Measurements from ENCODE around the gene RFTN1.

The RFTN1 gene

GRCh38 chr3:16470590-16470989, 42.9 kb downstream of the RFTN1 start:
- no peaks in the 10 kb centered on the region for H3K36me3 ChIP-seq (replicated peaks in 1 of 2; ENCODE audit: control insufficient read depth in 2 of 2, insufficient read depth in 2 of 2, low read length in 2 of 2)
- WGBS, 2 donors (ENCODE audit: extremely low coverage in 2 of 2, insufficient read length in 2 of 2, insufficient replicate concordance in 1 of 2) = no CpG with 5 or more reads among the region's 1 CpG
- no peak overlapping the region for H3K27ac ChIP-seq (replicated peaks; ENCODE audit: low read length)

DNA sequence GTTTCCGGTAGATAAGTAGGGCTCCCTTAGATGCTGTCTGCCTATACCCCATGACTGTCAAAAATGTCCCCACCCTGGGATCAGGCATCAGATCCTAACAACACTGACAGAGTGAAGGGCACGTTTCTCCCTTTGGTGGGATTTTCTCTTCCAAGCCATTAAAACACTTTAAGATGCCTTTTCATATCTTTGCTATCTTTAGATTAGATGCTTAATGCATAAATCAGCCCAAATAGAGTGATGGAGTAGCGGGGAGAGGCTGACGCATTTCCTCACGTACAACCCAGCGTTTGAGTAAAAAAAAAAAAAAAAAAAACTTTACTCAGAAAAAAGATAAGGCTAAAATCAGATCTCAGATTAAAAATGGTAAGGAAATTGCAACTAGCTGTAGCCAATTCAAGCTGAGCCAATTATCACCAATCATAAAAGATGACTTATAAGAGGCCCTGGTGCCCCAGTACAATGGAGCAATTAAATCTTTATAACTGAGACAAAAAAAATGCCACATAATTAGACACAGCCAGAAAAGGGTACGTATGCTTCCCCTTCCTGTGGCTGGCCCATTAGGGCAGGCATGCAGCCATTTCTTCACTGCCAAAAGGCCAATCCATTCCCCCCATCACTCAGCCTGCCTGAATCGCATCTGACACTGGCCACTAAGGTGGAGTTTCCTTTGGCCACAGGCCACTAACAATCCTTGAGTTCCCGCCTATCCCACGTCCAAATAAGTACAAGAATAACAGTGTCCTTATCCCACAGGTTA, 45.0 kb downstream of the RFTN1 start:
- H3K27me3 ChIP-seq (ENCODE audit: control insufficient read depth in 3 of 3, insufficient read depth in 3 of 3, low read depth in 1 of 3, low read length in 3 of 3) = no peaks in the 10 kb centered on the region
- H2BK12ac ChIP-seq (ENCODE audit: low read length) = no peak overlapping the region
- no peak overlapping the region for H3K27ac ChIP-seq (replicated peaks; ENCODE audit: low read length)
- H3K4me2 ChIP-seq (ENCODE audit: insufficient read depth, low read length, poor library complexity, severe bottlenecking) = no peak overlapping the region
- H3K4ac ChIP-seq (ENCODE audit: low read length) = no peak overlapping the region
- H2BK5ac ChIP-seq (ENCODE audit: low read length) = no peak overlapping the region
- H3K36me3 ChIP-seq (replicated peaks in 1 of 2; ENCODE audit: control insufficient read depth in 2 of 2, insufficient read depth in 2 of 2, low read length in 2 of 2) = no peaks in the 10 kb centered on the region
- no peak overlapping the region for H3K4me3 ChIP-seq (ENCODE audit: low read length in 2 of 2)
- H2AFZ ChIP-seq (ENCODE audit: low read length) = no peak overlapping the region
- H3K4me1 ChIP-seq (ENCODE audit: control insufficient read depth in 2 of 2, insufficient read depth in 1 of 2, low read depth in 1 of 2, low read length in 2 of 2) = peaks cover 0 to 2% of the 10 kb centered on the region in 2 donors
- H4K8ac ChIP-seq (ENCODE audit: low read depth, low read length) = no peak overlapping the region
- H3K79me1 ChIP-seq (ENCODE audit: low read depth, low read length) = no peaks in the 10 kb centered on the region
- no peak overlapping the region for H2BK15ac ChIP-seq (ENCODE audit: low read length)
- no CpG with 5 or more reads among the region's 10 CpGs for WGBS, 2 donors (ENCODE audit: extremely low coverage in 2 of 2, insufficient read length in 2 of 2, insufficient replicate concordance in 1 of 2)
- H3K9me3 ChIP-seq (replicated peaks in 1 of 2; ENCODE audit: control insufficient read depth in 2 of 2, insufficient read depth in 1 of 2, low read depth in 1 of 2, low read length in 2 of 2) = no peaks in the 10 kb centered on the region
- H3K14ac ChIP-seq (ENCODE audit: low read length) = no peak overlapping the region
- no peak overlapping the region for H2AK5ac ChIP-seq (ENCODE audit: low read depth, low read length)
- no peak overlapping the region for H2BK120ac ChIP-seq (ENCODE audit: low read depth, low read length)
- no peak overlapping the region for H4K91ac ChIP-seq (ENCODE audit: low read depth, low read length, poor library complexity)
- no peak overlapping the region for H3K18ac ChIP-seq (ENCODE audit: low read length)
- DNase-seq (ENCODE audit: low spot score) = no peak
- H3K23ac ChIP-seq (ENCODE audit: low read depth, low read length, poor library complexity) = no peak overlapping the region
- no peak overlapping the region for H3K9ac ChIP-seq (ENCODE audit: low read depth, low read length, poor library complexity)

More at GRCh38 chr3:16470590-16470989, 42.9 kb downstream of the RFTN1 start:
- Histone ChIP-seq H3K79me1 (ENCODE audit: low read depth, low read length) (no peaks in the 10 kb centered on the region), H3K14ac (ENCODE audit: low read length) (no peak overlapping the region), H2BK5ac (ENCODE audit: low read length) (no peak overlapping the region), H3K27me3 (ENCODE audit: control insufficient read depth in 3 of 3, insufficient read depth in 3 of 3, low read depth in 1 of 3, low read length in 3 of 3) (no peaks in the 10 kb centered on the region), H3K4me1 (ENCODE audit: control insufficient read depth in 2 of 2, insufficient read depth in 1 of 2, low read depth in 1 of 2, low read length in 2 of 2) (peaks cover 2 to 4% of the 10 kb centered on the region in 2 donors), H3K9ac (ENCODE audit: low read depth, low read length, poor library complexity) (no peak overlapping the region), H2BK12ac (ENCODE audit: low read length) (no peak overlapping the region), H3K9me3 (replicated peaks in 1 of 2; ENCODE audit: control insufficient read depth in 2 of 2, insufficient read depth in 1 of 2, low read depth in 1 of 2, low read length in 2 of 2) (no peaks in the 10 kb centered on the region), H2AFZ (ENCODE audit: low read length) (no peak overlapping the region), H2AK5ac (ENCODE audit: low read depth, low read length) (no peak overlapping the region), H3K4me3 (ENCODE audit: low read length in 2 of 2) (no peak overlapping the region), H3K23ac (ENCODE audit: low read depth, low read length, poor library complexity) (no peak overlapping the region), H3K18ac (ENCODE audit: low read length) (no peak overlapping the region), H2BK120ac (ENCODE audit: low read depth, low read length) (no peak overlapping the region), H3K4ac (ENCODE audit: low read length) (no peak overlapping the region), H2BK15ac (ENCODE audit: low read length) (no peak overlapping the region), H3K4me2 (ENCODE audit: insufficient read depth, low read length, poor library complexity, severe bottlenecking) (no peak overlapping the region), H4K8ac (ENCODE audit: low read depth, low read length) (no peak overlapping the region), H4K91ac (ENCODE audit: low read depth, low read length, poor library complexity) (no peak overlapping the region)
- DNase-seq (ENCODE audit: low spot score) = no peak

GRCh38 chr3:16468002-16468335, 45.5 kb downstream of the RFTN1 start:
- Histone ChIP-seq H3K4ac (ENCODE audit: low read length) (no peak overlapping the region), H4K91ac (ENCODE audit: low read depth, low read length, poor library complexity) (no peak overlapping the region), H3K23ac (ENCODE audit: low read depth, low read length, poor library complexity) (no peak overlapping the region), H3K18ac (ENCODE audit: low read length) (no peak overlapping the region), H3K9ac (ENCODE audit: low read depth, low read length, poor library complexity) (no peak overlapping the region), H2AK5ac (ENCODE audit: low read depth, low read length) (no peak overlapping the region), H4K8ac (ENCODE audit: low read depth, low read length) (no peak overlapping the region), H2BK12ac (ENCODE audit: low read length) (no peak overlapping the region), H3K27ac (replicated peaks; ENCODE audit: low read length) (no peak overlapping the region), H3K4me3 (ENCODE audit: low read length in 2 of 2) (no peak overlapping the region), H3K36me3 (replicated peaks in 1 of 2; ENCODE audit: control insufficient read depth in 2 of 2, insufficient read depth in 2 of 2, low read length in 2 of 2) (no peaks in the 10 kb centered on the region), H3K79me1 (ENCODE audit: low read depth, low read length) (no peaks in the 10 kb centered on the region), H3K27me3 (ENCODE audit: control insufficient read depth in 3 of 3, insufficient read depth in 3 of 3, low read depth in 1 of 3, low read length in 3 of 3) (no peaks in the 10 kb centered on the region), H2BK15ac (ENCODE audit: low read length) (no peak overlapping the region), H2AFZ (ENCODE audit: low read length) (no peak overlapping the region), H3K4me2 (ENCODE audit: insufficient read depth, low read length, poor library complexity, severe bottlenecking) (no peak overlapping the region), H3K9me3 (replicated peaks in 1 of 2; ENCODE audit: control insufficient read depth in 2 of 2, insufficient read depth in 1 of 2, low read depth in 1 of 2, low read length in 2 of 2) (peaks cover 0 to 3% of the 10 kb centered on the region in 2 donors), H2BK5ac (ENCODE audit: low read length) (no peak overlapping the region), H3K4me1 (ENCODE audit: control insufficient read depth in 2 of 2, insufficient read depth in 1 of 2, low read depth in 1 of 2, low read length in 2 of 2) (peaks cover 0 to 2% of the 10 kb centered on the region in 2 donors), H2BK120ac (ENCODE audit: low read depth, low read length) (no peak overlapping the region), H3K14ac (ENCODE audit: low read length) (no peak overlapping the region)
- WGBS, 2 donors (ENCODE audit: extremely low coverage in 2 of 2, insufficient read length in 2 of 2, insufficient replicate concordance in 1 of 2) = no CpG with 5 or more reads among the region's 6 CpGs
- DNase-seq (ENCODE audit: low spot score) = no peak

DNA sequence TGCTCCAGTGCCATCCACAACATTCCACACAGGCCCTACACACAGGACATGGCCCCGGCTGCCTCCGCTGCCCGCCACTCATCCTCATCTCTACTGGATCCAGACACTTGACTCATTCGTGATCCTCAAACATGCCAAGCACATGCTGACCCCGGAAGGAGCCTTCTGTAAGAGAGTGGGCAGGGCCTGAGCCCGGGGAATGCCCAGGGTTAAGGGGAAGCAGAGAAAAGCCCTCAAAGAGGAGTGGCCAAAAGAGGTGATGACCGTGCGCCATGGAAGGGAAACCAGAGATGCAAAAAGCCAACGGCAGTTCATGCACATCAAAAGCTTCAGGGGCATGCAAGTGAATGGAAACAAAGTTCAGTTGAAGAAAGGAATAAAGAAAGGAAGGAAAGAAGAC, 46.1 kb downstream of the RFTN1 start:
- no peak overlapping the region for H4K91ac ChIP-seq (ENCODE audit: low read depth, low read length, poor library complexity)
- H2BK5ac ChIP-seq (ENCODE audit: low read length) = no peak overlapping the region
- no CpG with 5 or more reads among the region's 9 CpGs for WGBS, 2 donors (ENCODE audit: extremely low coverage in 2 of 2, insufficient read length in 2 of 2, insufficient replicate concordance in 1 of 2)
- no peak overlapping the region for H2AFZ ChIP-seq (ENCODE audit: low read length)
- no peak overlapping the region for H3K27ac ChIP-seq (replicated peaks; ENCODE audit: low read length)
- no peak overlapping the region for H3K4ac ChIP-seq (ENCODE audit: low read length)
- DNase-seq (ENCODE audit: low spot score) = no peak
- no peak overlapping the region for H3K23ac ChIP-seq (ENCODE audit: low read depth, low read length, poor library complexity)
- no peaks in the 10 kb centered on the region for H3K36me3 ChIP-seq (replicated peaks in 1 of 2; ENCODE audit: control insufficient read depth in 2 of 2, insufficient read depth in 2 of 2, low read length in 2 of 2)
- no peak overlapping the region for H2BK12ac ChIP-seq (ENCODE audit: low read length)
- peaks cover 0 to 3% of the 10 kb centered on the region in 2 donors for H3K9me3 ChIP-seq (replicated peaks in 1 of 2; ENCODE audit: control insufficient read depth in 2 of 2, insufficient read depth in 1 of 2, low read depth in 1 of 2, low read length in 2 of 2)
- H3K18ac ChIP-seq (ENCODE audit: low read length) = peak overlapping the region; percentile 46
- no peak overlapping the region for H3K9ac ChIP-seq (ENCODE audit: low read depth, low read length, poor library complexity)
- no peak overlapping the region for H4K8ac ChIP-seq (ENCODE audit: low read depth, low read length)
- no peak overlapping the region for H2BK120ac ChIP-seq (ENCODE audit: low read depth, low read length)
- H3K4me3 ChIP-seq (ENCODE audit: low read length in 2 of 2) = no peak overlapping the region
- H3K4me1 ChIP-seq (ENCODE audit: control insufficient read depth in 2 of 2, insufficient read depth in 1 of 2, low read depth in 1 of 2, low read length in 2 of 2) = peaks cover 0 to 2% of the 10 kb centered on the region in 2 donors
- H3K27me3 ChIP-seq (ENCODE audit: control insufficient read depth in 3 of 3, insufficient read depth in 3 of 3, low read depth in 1 of 3, low read length in 3 of 3) = no peaks in the 10 kb centered on the region
- no peak overlapping the region for H2AK5ac ChIP-seq (ENCODE audit: low read depth, low read length)
- no peak overlapping the region for H3K4me2 ChIP-seq (ENCODE audit: insufficient read depth, low read length, poor library complexity, severe bottlenecking)
- no peak overlapping the region for H3K14ac ChIP-seq (ENCODE audit: low read length)
- no peaks in the 10 kb centered on the region for H3K79me1 ChIP-seq (ENCODE audit: low read depth, low read length)
- H2BK15ac ChIP-seq (ENCODE audit: low read length) = no peak overlapping the region

Measured in neuronal stem cell (in vitro differentiated cells).